WTC11 (cell line): ENCODE measurements around the gene KIFC1.

Experiments
- CTCF ChIP-seq: fragments of 200-600 bp; IDR thresholded peaks from 2 replicates; pipeline ENCODE4 v1.8.0; 2022; ENCODE audit warnings: antibody characterized with exemption
- E2F5 ChIP-seq: sonication (generic); formaldehyde crosslinking; IDR thresholded peaks from 2 replicates; pipeline ENCODE4 v1.8.1; 2022; ENCODE audit warnings: mild to moderate bottlenecking, moderate library complexity, missing genetic modification reagents
- ETV6 ChIP-seq: sonication (generic); formaldehyde crosslinking; IDR thresholded peaks from 2 replicates; pipeline ENCODE4 v1.8.1; 2022; ENCODE audit warnings: mild to moderate bottlenecking, missing genetic modification reagents
- NFE2L1 ChIP-seq: sonication (generic); formaldehyde crosslinking; IDR thresholded peaks from 2 replicates; pipeline ENCODE4 v1.8.1; 2023; ENCODE audit warnings: missing genetic modification reagents

GRCh38 chr6:33375143-33375671, 16.4 kb upstream of the KIFC1 start:
- TF ChIP-seq E2F5 (CRISPR knock-in tag) (no peak), ETV6 (CRISPR knock-in tag) (no peak), CTCF (no peak), NFE2L1 (CRISPR knock-in tag) (no peak)
